Stimulated activated CD8-positive, alpha-beta memory T cell treated with anti-CD3 and anti-CD28 coated beads, Interleukin-4, amount 100 ng/mL, for 4 hours (primary cell): ENCODE results near the gene TST.
"Not testable (repeated sequence)": the region's sequence is repeated elsewhere in the genome, so short reads cannot be mapped to it uniquely, and the experiment has no call there.

Experiments used
- DNase-seq, 2 donors: peaks; one replicate each; pipeline ENCODE4 v3.0.0-alpha.2; 2020; ENCODE audit warnings: low read depth in 2 of 2, low spot score in 1 of 2

Gene TST

GRCh38 chr22:37015587-37015878 lies 3.7 kb downstream of the TST start:
- DNase-seq, result no peak

GRCh38 chr22:37014835-37015586 lies 4.2 kb downstream of the TST start:
- no peak for DNase-seq

GRCh38 chr22:37014415-37014806 lies 4.8 kb downstream of the TST start:
- no peak for DNase-seq

GRCh38 chr22:37012956-37013355 lies 6.3 kb downstream of the TST start:
- DNase-seq, result no peak

GRCh38 chr22:37012262-37012904 lies 6.9 kb downstream of the TST start:
- DNase-seq, result no peak

GRCh38 chr22:37011472-37011871 lies 7.8 kb downstream of the TST start:
- DNase-seq, result no peak

- no peak for DNase-seq
Measured at GRCh38 chr22:37010976-37011375, 8.3 kb downstream of the TST start.

- DNase-seq, result no peak
Measured at GRCh38 chr22:37010174-37010573, 9.1 kb downstream of the TST start.

GRCh38 chr22:37009490-37009889 lies 9.8 kb downstream of the TST start:
- DNase-seq, result no peak

- DNase-seq, result no peak
Measured at GRCh38 chr22:37008365-37008764, 10.9 kb downstream of the TST start.

- DNase-seq, result no peak
Measured at GRCh38 chr22:37007651-37008050, 11.6 kb downstream of the TST start.

- no peak for DNase-seq
Measured at GRCh38 chr22:37002633-37003032, 16.6 kb downstream of the TST start.

- no peak for DNase-seq
Measured at GRCh38 chr22:37001826-37002225, 17.4 kb downstream of the TST start.

- no peak for DNase-seq
Measured at GRCh38 chr22:37000676-37001534, 18.3 kb downstream of the TST start.

GRCh38 chr22:36999463-36999862 lies 19.8 kb downstream of the TST start:
- no peak for DNase-seq

- DNase-seq, result no peak
Measured at GRCh38 chr22:36998620-36999351, 20.5 kb downstream of the TST start.

- no peak for DNase-seq
Measured at GRCh38 chr22:36997746-36998145, 21.5 kb downstream of the TST start.

- no peak for DNase-seq
Measured at GRCh38 chr22:36991206-36991605, 28.0 kb downstream of the TST start.

- no peak for DNase-seq
Measured at GRCh38 chr22:36990457-36990856, 28.8 kb downstream of the TST start.

- DNase-seq, result not testable (repeated sequence)
Measured at GRCh38 chr22:36989012-36989411, 30.2 kb downstream of the TST start.

GRCh38 chr22:36988075-36988832 lies 31.0 kb downstream of the TST start:
- no peak for DNase-seq
